HepG2 (cell line): Measurements from ENCODE around the gene TMEM116. TPM values are rescaled to one million over a fixed set of nuclear protein-coding genes. Genes with fewer than 3 reads are reported as not detected.

Source experiments
- AHR ChIP-seq: IDR thresholded peaks from 2 replicates; pipeline ENCODE4 v1.6.1; 2018; ENCODE audit warnings: missing genetic modification reagents, missing compliant biosample characterization
- AKAP8 ChIP-seq: sonication (generic); formaldehyde crosslinking; IDR thresholded peaks from 2 replicates; pipeline ENCODE4 v1.5.1; 2020; ENCODE audit warnings: mild to moderate bottlenecking, missing genetic modification reagents
- ASH2L ChIP-seq: fragments of 300-600, 200-600 bp; sonication (generic); IDR thresholded peaks from 2 replicates; pipeline ENCODE4 v1.7.0; 2017; ENCODE audit warnings: low read depth, mild to moderate bottlenecking, moderate library complexity, mixed read lengths, low read length; ENCODE audit not compliant: insufficient read length
- CAMTA2 ChIP-seq: sonication (generic); formaldehyde crosslinking; IDR thresholded peaks from 2 replicates; pipeline ENCODE4 v1.4.0; 2020; ENCODE audit warnings: mild to moderate bottlenecking, missing genetic modification reagents, borderline replicate concordance
- DMTF1 ChIP-seq: sonication (generic); formaldehyde crosslinking; IDR thresholded peaks from 2 replicates; pipeline ENCODE4 v1.4.0; 2020; ENCODE audit warnings: mild to moderate bottlenecking, missing genetic modification reagents
- HIVEP1 ChIP-seq: sonication (generic); formaldehyde crosslinking; IDR thresholded peaks from 2 replicates; pipeline ENCODE4 v1.4.0; 2020; ENCODE audit warnings: mild to moderate bottlenecking, missing genetic modification reagents
- IRX3 ChIP-seq: sonication (generic); formaldehyde crosslinking; IDR thresholded peaks from 2 replicates; pipeline ENCODE4 v1.8.1; 2023; ENCODE audit warnings: mild to moderate bottlenecking, low read depth, missing genetic modification reagents, borderline replicate concordance
- ISL2 ChIP-seq: sonication (generic); formaldehyde crosslinking; IDR thresholded peaks from 2 replicates; pipeline ENCODE4 v1.5.0; 2020; ENCODE audit warnings: missing genetic modification reagents
- KDM5A ChIP-seq: fragments of 200-600 bp; sonication (generic); IDR thresholded peaks from 2 replicates; pipeline ENCODE4 v1.7.0; 2018; ENCODE audit warnings: antibody characterized with exemption, mild to moderate bottlenecking, low read length, borderline replicate concordance
- KLF12 ChIP-seq: sonication (generic); formaldehyde crosslinking; IDR thresholded peaks from 2 replicates; pipeline ENCODE4 v1.4.0; 2020; ENCODE audit warnings: missing genetic modification reagents, borderline replicate concordance
- MAFF ChIP-seq: IDR thresholded peaks from 2 replicates; pipeline ENCODE4 v1.6.1; 2011; ENCODE audit warnings: low read depth, low read length, improper control_type of control experiment
- NFE2L2 ChIP-seq: fragments of 150-350 bp; IDR thresholded peaks from 2 replicates; pipeline ENCODE4 v1.6.1; 2014; ENCODE audit warnings: low read length
- NR3C1 ChIP-seq: sonication (generic); formaldehyde crosslinking; IDR thresholded peaks from 2 replicates; pipeline ENCODE4 v1.4.0; 2020; ENCODE audit warnings: missing genetic modification reagents
- PRDM10 ChIP-seq: sonication (generic); formaldehyde crosslinking; IDR thresholded peaks from 2 replicates; pipeline ENCODE4 v1.4.0; 2020; ENCODE audit warnings: low read depth, missing genetic modification reagents
- SETDB1 ChIP-seq: sonication (generic); formaldehyde crosslinking; IDR thresholded peaks from 2 replicates; pipeline ENCODE4 v1.5.1; 2020; ENCODE audit warnings: missing genetic modification reagents, mild to moderate bottlenecking, borderline replicate concordance
- SMC3 ChIP-seq: IDR thresholded peaks from 2 replicates; pipeline ENCODE4 v1.6.1; 2011; ENCODE audit warnings: low read length, improper control_type of control experiment
- SRF ChIP-seq: IDR thresholded peaks from 2 replicates; pipeline ENCODE4 v1.6.1; 2011; ENCODE audit warnings: mild to moderate bottlenecking, low read depth, low read length, moderate library complexity
- ZFP1 ChIP-seq: IDR thresholded peaks from 2 replicates; pipeline ENCODE4 v1.6.1; 2016
- ZNF143 ChIP-seq: sonication (generic); formaldehyde crosslinking; IDR thresholded peaks from 2 replicates; pipeline ENCODE4 v1.4.0; 2020; ENCODE audit warnings: missing genetic modification reagents
- ZNF660 ChIP-seq: sonication (generic); formaldehyde crosslinking; IDR thresholded peaks from 2 replicates; pipeline ENCODE4 v1.5.1; 2020; ENCODE audit warnings: mild to moderate bottlenecking, low read depth, missing genetic modification reagents, borderline replicate concordance
- ZNF780A ChIP-seq: sonication (generic); formaldehyde crosslinking; IDR thresholded peaks from 2 replicates; pipeline ENCODE4 v1.8.0; 2022; ENCODE audit warnings: mild to moderate bottlenecking, missing genetic modification reagents, moderate library complexity
- ZNF841 ChIP-seq: sonication (generic); formaldehyde crosslinking; IDR thresholded peaks from 2 replicates; pipeline ENCODE4 v1.8.1; 2023; ENCODE audit warnings: missing genetic modification reagents, borderline replicate concordance
- ZSCAN30 ChIP-seq: sonication (generic); formaldehyde crosslinking; IDR thresholded peaks from 2 replicates; pipeline ENCODE4 v1.5.0; 2020; ENCODE audit warnings: mild to moderate bottlenecking, missing genetic modification reagents
- polyA plus RNA-seq, 8 experiments: library from polyadenylated mRNA; depleted of rRNA in 3 of 8; stranded (reverse) in 7 of 8; unstranded in 1 of 8; fragments of >200 nt; fragmentation: Illumina TruSeq in 4 of 8; extraction: Trizol in 4 of 8; gene quantifications; 2 replicates each; pipeline versions ENCODE4 v1.2.1 to v1.2.3, GENCODE V29; 2011 to 2016; ENCODE audit warnings: low read depth in 4 of 8, missing spikeins in 1 of 8, mixed read lengths in 1 of 8; ENCODE audit not compliant: insufficient read depth in 1 of 8
- total RNA-seq, 5 experiments: library from RNA; depleted of rRNA; stranded (reverse); fragments of >200 nt; fragmentation: Illumina TruSeq; extraction: Trizol; gene quantifications; 2 replicates each; pipeline ENCODE4 v1.2.3, GENCODE V29; 2016; ENCODE audit warnings: low read depth in 1 of 5

Gene TMEM116
- total and polyA plus RNA-seq, 2 of the 13 experiments (the other 11 are each of a cell fraction or from before 2014, with no cell fraction given): 14.0 to 17.8 TPM

- TF ChIP-seq ZSCAN30 (CRISPR knock-in tag): no peak
- TF ChIP-seq KDM5A: peak; percentile 3; the same call in 1 of the 2 replicates
- TF ChIP-seq MAFF: no peak
- TF ChIP-seq SETDB1 (CRISPR knock-in tag): no peak; the same call in 1 of the 2 replicates
- no peak for TF ChIP-seq DMTF1 (CRISPR knock-in tag)
- no peak for TF ChIP-seq CAMTA2
- TF ChIP-seq KLF12 (CRISPR knock-in tag): no peak
- no peak for TF ChIP-seq SRF
- no peak; the same call in 1 of the 2 replicates for TF ChIP-seq AKAP8 (CRISPR knock-in tag)
- no peak; the same call in 1 of the 2 replicates for TF ChIP-seq ZNF143
- no peak for TF ChIP-seq ISL2
- TF ChIP-seq NR3C1 (CRISPR knock-in tag): no peak
- TF ChIP-seq ZNF780A: peak; percentile 74; the same call in 1 of the 2 replicates
- TF ChIP-seq SMC3: no peak
- TF ChIP-seq NFE2L2: no peak
- TF ChIP-seq ZFP1 (CRISPR knock-in tag): no peak
- TF ChIP-seq ZNF660 (CRISPR knock-in tag): no peak
- TF ChIP-seq ASH2L: peak; percentile 64
- TF ChIP-seq IRX3: peak; percentile 59; the same call in 1 of the 2 replicates
- TF ChIP-seq PRDM10 (CRISPR knock-in tag): peak; percentile 65; the same call in 1 of the 2 replicates
- no peak for TF ChIP-seq ZNF841 (CRISPR knock-in tag)
- TF ChIP-seq AHR (CRISPR knock-in tag): 0 out of 2 replicates have a peak, but pooled peaks have one; percentile 26
- TF ChIP-seq HIVEP1 (CRISPR knock-in tag): peak; percentile 12
Measured at GRCh38 chr12:112013601-112014402, 837 bp upstream of the TMEM116 start (continued).
